GM21717 (cell line): Measurements from ENCODE around the gene DLG2.
"Not testable (repeated sequence)": the region's sequence is repeated elsewhere in the genome, so short reads cannot be mapped to it uniquely, and the experiment has no call there.

Source experiments
- ATAC-seq: cut with Tn5 transposase; IDR thresholded peaks from one replicate; pipeline ENCODE4 v1.9.1; 2021; ENCODE audit warnings: mild to moderate bottlenecking, moderate library complexity; ENCODE audit not compliant: unreplicated experiment

DLG2 gene

GRCh38 chr11:85647078-85647477, 19.9 kb upstream of the DLG2 start:
- ATAC-seq = no peak

GRCh38 chr11:85643191-85643614, 16.1 kb upstream of the DLG2 start:
- no peak for ATAC-seq

GRCh38 chr11:85634747-85635146, 7.6 kb upstream of the DLG2 start:
- ATAC-seq = no peak

GRCh38 chr11:85628771-85629341, 1.7 kb upstream of the DLG2 start:
- peak; percentile 10 for ATAC-seq

- peak; percentile 100 for ATAC-seq
Observed at GRCh38 chr11:85627998-85628770, 1.0 kb upstream of the DLG2 start, which contains the start of gene TMEM126B. Gene TMEM126B (plus strand): TSS chr11:85628593. CDS start chr11:85628608, 15 bp downstream.

- ATAC-seq = no peak
Observed at GRCh38 chr11:85626496-85626895, 648 bp downstream of the DLG2 start.

- no peak for ATAC-seq
Observed at GRCh38 chr11:85620256-85620655, 6.9 kb downstream of the DLG2 start.

- ATAC-seq = no peak
Observed at GRCh38 chr11:85619499-85619898, 7.6 kb downstream of the DLG2 start.

DNA sequence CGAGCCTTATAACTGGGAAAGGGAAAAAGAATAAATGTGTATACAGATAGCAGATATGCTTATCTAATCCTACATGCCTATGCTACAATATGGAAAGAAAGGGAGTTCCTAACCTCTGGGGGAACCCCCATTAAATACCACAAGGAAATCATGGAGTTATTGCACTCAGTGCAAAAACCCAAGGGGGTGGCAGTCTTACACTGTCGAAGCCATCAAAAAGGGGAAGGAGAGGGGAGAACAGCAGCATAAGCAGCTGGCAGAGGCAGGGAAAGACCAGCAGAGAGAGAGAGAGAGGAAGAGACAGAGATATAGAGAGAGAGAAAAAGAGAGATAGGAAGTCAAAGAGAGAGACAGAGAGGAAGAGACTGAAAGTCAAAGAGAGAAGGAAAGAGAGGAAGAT, 15.5 kb downstream of the DLG2 start:
- ATAC-seq = not testable (repeated sequence)

DNA sequence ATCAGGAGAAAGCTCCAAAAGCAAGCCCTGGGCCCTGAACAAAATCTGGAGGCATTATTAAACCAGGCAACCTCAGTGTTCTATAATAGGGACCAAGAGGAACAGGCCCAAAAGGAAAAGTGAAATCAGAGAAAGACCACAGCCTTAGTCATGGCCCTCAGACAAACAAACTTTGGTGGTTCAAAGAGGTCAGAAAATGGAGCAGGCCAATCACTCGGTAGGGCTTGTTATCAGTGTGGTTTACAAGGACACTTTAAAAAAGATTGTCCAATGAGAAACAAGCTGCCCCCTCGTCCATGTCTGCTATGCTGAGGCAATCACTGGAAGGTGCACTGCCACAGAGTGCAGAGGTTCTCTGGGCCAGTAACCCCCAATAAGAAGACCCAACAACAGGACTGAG, 17.9 kb downstream of the DLG2 start:
- ATAC-seq = not testable (repeated sequence)

- ATAC-seq = not testable (repeated sequence)
Observed at GRCh38 chr11:85608621-85609020, 18.5 kb downstream of the DLG2 start.

- ATAC-seq = not testable (repeated sequence)
Observed at GRCh38 chr11:85606237-85606636, 20.9 kb downstream of the DLG2 start.

GRCh38 chr11:85603220-85603619, 23.9 kb downstream of the DLG2 start:
- no peak for ATAC-seq

GRCh38 chr11:85602526-85603213, 24.5 kb downstream of the DLG2 start:
- no peak for ATAC-seq

- no peak for ATAC-seq
Observed at GRCh38 chr11:85599083-85599482, 28.1 kb downstream of the DLG2 start.

DNA sequence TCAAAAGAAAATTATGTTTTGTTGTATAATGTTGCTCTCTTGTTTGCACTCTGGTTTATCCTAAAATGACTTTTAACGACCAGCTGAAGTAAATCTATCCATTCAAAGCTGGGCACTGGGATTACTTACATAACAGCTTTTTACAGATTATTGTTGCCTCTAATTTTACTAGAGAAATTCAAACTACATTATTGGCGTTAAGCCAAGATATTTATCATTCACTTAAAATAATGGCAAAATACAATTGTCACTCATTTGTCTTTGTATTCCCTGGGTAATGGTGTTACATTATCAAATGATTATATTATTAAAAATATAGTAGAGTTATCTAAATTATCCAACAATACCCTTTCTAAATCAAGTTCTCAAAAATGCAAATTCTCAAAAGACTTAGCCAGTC, 30.3 kb downstream of the DLG2 start:
- ATAC-seq = no peak

DNA sequence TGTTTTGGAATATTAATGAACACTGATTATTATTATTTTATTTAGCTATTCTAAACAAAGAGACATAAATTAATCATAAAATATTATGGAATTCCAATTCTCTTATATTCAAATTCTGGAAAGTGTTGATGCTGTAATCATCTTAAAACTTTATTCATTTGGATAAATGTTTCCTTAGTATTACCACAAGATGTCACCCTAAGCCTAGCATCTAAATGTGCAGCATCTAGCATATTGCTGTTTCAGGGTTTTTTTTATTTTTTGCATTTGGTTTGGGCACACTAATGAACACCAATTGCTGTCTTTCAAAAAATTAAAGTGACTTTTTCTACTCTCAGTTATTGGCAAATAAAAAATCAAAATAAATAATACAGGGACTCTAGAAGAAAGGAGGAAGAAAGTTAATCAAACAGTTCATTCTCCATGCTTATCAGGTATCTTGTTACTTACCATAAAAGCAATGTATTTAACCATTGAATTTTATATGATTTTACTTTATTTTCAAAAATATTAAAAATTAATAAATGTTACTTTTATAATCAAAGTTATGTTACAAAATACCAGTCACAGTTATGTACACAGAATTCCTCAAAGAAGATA, 31.8 kb downstream of the DLG2 start:
- peak; percentile 56 for ATAC-seq

DNA sequence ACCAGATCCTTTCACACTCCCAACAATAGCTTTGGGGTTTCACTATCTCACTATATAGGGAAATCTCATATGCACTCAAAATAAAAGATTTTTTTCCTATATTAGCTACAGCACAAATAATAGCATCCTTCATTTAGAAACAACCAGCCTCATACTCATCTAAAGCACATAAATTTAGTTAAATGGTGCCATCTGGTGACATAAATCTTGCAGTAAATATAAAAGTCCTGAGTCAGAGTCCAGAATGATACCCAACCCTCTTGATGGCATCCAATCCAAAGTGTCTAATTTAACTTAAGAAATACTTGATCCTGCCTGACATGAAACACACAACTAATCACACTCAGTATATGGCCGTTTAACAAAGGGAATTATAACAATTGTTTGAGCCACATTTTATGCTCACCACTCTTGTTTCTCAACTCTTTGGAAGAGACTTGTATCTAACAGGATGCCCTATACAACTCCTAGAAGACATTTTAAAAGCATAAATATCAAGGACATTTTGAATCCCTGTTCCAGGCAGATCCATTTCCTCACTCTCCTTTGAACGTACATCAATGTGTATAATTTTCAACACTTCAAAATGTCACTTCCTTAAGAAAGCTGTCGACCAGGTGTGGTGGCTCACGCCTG, 36.2 kb downstream of the DLG2 start:
- ATAC-seq = no peak

DNA sequence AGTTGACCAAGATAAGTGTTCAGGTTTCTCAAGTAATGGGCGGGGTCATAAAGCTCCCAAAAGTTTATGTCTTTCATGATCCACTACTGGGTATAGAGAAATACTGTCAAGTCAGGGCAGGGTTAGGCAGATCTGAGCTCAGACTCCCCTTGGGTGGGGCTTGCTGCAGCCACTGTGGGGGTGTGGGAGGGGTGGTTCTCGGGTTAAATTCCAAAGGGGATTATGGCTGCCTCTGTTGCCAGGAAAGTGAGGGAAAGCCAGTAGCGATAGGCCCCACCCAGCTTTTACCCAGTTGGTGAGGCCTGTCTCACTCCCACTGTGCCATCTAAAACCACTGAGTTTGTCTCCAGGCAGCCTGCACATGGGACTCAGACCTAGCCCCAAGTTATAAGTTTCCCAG, 37.8 kb downstream of the DLG2 start:
- no peak for ATAC-seq

DNA sequence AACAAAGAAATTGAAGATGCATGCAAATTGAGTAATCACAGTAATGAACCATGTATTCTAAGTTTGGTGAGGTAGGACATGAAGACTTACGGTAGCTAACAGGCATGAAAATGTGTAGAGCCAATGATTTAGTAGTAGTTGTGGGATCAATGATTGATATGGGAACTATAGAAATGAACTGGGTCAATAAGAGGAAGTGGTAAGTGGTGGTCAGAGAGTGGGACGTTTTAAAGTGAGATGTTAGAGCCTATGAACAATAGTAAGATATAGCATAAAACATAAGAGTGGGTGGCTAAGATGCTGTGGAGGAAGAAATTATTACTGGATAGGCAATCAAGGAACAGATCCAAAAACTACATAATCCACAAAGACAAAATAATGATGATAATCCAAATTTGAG, 45.0 kb downstream of the DLG2 start:
- no peak for ATAC-seq

- no peak for ATAC-seq
Observed at GRCh38 chr11:85575388-85575787, 51.8 kb downstream of the DLG2 start.
